ENCODE measurements around the gene KCTD18. TPM values are rescaled to one million over a fixed set of nuclear protein-coding genes. Genes with fewer than 3 reads are reported as not detected.

KCTD18 gene
- total and polyA plus RNA-seq, 2 of the 8 experiments (the other 6 are each of a cell fraction or from before 2014, with no cell fraction given), result 1.6 to 3.1 TPM

- Histone ChIP-seq H3K14ac (ENCODE audit: insufficient read length) (no peak within 1 kb of the TSS), H4K91ac (replicated peaks; ENCODE audit: insufficient read length, low read length) (no peak within 1 kb of the TSS), H3K4me3 (ENCODE audit: extremely low read depth in 1 of 4, insufficient read depth in 2 of 4, low read depth in 3 of 4, low read length in 4 of 4) (peak within 1 kb of the TSS; percentile 68 to 82 (median 80)), H3K9ac (replicated peaks in 1 of 4; ENCODE audit: extremely low read depth in 1 of 4, low read depth in 3 of 4, low read length in 3 of 4) (peak within 1 kb of the TSS; percentile 15 to 64 (median 43); a peak in 6 of 7 replicates), H3K4me2 (ENCODE audit: insufficient read depth in 1 of 2, low read depth in 2 of 2, low read length in 2 of 2) (peak within 1 kb of the TSS; percentile 82 to 93), H3K9me3 (ENCODE audit: insufficient read depth in 2 of 2, low read depth in 1 of 2, low read length in 1 of 2) (no peaks in the 10 kb centered on the region), H2BK5ac (ENCODE audit: low read depth, low read length) (peak within 1 kb of the TSS; percentile 40; the same call in 1 of the 2 replicates), H2BK12ac (ENCODE audit: low read depth, low read length) (no peak within 1 kb of the TSS), H4K20me1 (replicated peaks in 1 of 2; ENCODE audit: control insufficient read depth in 1 of 2, insufficient read depth in 2 of 2, low read length in 2 of 2) (peaks cover 0 to 3% of the 10 kb centered on the region in 2 experiments), H3K27me3 (replicated peaks in 1 of 4; ENCODE audit: control insufficient read depth in 3 of 4, extremely low read depth in 1 of 4, insufficient read depth in 3 of 4, low read length in 3 of 4) (peaks cover 0 to 5% (median 1%) of the 10 kb centered on the region in 4 experiments; a peak in 3 of 7 replicates), H2AK5ac (ENCODE audit: low read depth, low read length) (no peak within 1 kb of the TSS), H4K8ac (ENCODE audit: extremely low read depth, insufficient read depth, low read length) (peak within 1 kb of the TSS; percentile 23), H2BK120ac (replicated peaks; ENCODE audit: low read depth, low read length) (no peak within 1 kb of the TSS), H2BK15ac (ENCODE audit: low read length) (no peak within 1 kb of the TSS), H3K79me2 (ENCODE audit: control insufficient read depth in 1 of 2, insufficient read depth in 2 of 2, low read length in 2 of 2) (peaks cover 0 to 45% of the 10 kb centered on the region in 2 experiments; a peak in 2 of 4 replicates), H2AFZ (ENCODE audit: low read length) (peak within 1 kb of the TSS; percentile 97), H3K4me1 (replicated peaks in 1 of 4; ENCODE audit: control insufficient read depth in 3 of 4, insufficient read depth in 4 of 4, low read length in 3 of 4) (peaks cover 0 to 3% (median 1%) of the 10 kb centered on the region in 4 experiments; a peak in 5 of 7 replicates), H3K23ac (ENCODE audit: insufficient read length) (no peak within 1 kb of the TSS), H3K79me1 (ENCODE audit: low read depth, low read length) (peaks cover 2% of the 10 kb centered on the region; the same call in 1 of the 2 replicates), H3K27ac (ENCODE audit: low read depth, low read length) (no peak within 1 kb of the TSS), H3K4ac (replicated peaks; ENCODE audit: insufficient read length, low read depth, low read length) (no peak within 1 kb of the TSS), H4K5ac (ENCODE audit: insufficient read length, low read depth, low read length) (no peak within 1 kb of the TSS), H3K56ac (replicated peaks; ENCODE audit: insufficient read length, low read depth, low read length) (peak within 1 kb of the TSS; percentile 52), H3K18ac (ENCODE audit: extremely low read depth, low read length) (no peak within 1 kb of the TSS; the same call in 1 of the 2 replicates), H2BK20ac (ENCODE audit: low read length) (no peak within 1 kb of the TSS), H3K36me3 (ENCODE audit: control insufficient read depth in 2 of 4, insufficient read depth in 4 of 4, low read length in 3 of 4) (no peaks in the 10 kb centered on the region), H3K23me2 (ENCODE audit: low read depth, low read length) (peaks cover 7% of the 10 kb centered on the region)
- ChIA-PET POLR2A (ENCODE audit: partially characterized antibody) (interaction anchor here (0.5 to 2.5 kb wide), 7 partner anchors 13 to 1188 kb away, joined by 3 to 6 read pairs (median 4); partner anchors contain the start of genes CLK1 and KCTD18), CTCF (ENCODE audit: partially characterized antibody) (interaction anchor here (0.7 to 2.1 kb wide), 7 partner anchors 15 to 553 kb away, joined by 3 to 10 read pairs (median 3); no protein-coding TSS in a partner anchor)
- DNase-seq (ENCODE audit: low read depth in 1 of 2, low spot score in 2 of 2) (peak; percentile 77 to 89), FAIRE-seq (peak; percentile 86)
- 1% methylated on average over 56 of the region's 56 CpGs; no CpG with 5 or more reads in 1 of the 2 experiments for WGBS, 2 experiments (ENCODE audit: extremely low coverage in 1 of 2, insufficient coverage in 1 of 2, insufficient read length in 1 of 2, insufficient replicate concordance in 2 of 2, low coverage in 1 of 2, low lambda C conversion rate in 2 of 2, missing lambda C conversion rate in 1 of 2)
Observed at GRCh38 chr2:200525882-200526651, 16.2 kb upstream of the KCTD18 start, which contains the start of gene SGO2. Gene SGO2 (plus strand): TSS chr2:200526207. CDS start chr2:200532976, 6,769 bp downstream.
